ENCODE data around the gene AIP. TPM values are rescaled to one million over a fixed set of nuclear protein-coding genes. Genes with fewer than 3 reads are reported as not detected.
"Not testable (repeated sequence)": the region's sequence is repeated elsewhere in the genome, so short reads cannot be mapped to it uniquely, and the experiment has no call there.

AIP gene
- total and polyA plus RNA-seq, 9 of the 15 experiments (the other 6 are each of a cell fraction or from before 2014, with no cell fraction given) = 5.2 to 92.5 (median 52.7) TPM

DNA sequence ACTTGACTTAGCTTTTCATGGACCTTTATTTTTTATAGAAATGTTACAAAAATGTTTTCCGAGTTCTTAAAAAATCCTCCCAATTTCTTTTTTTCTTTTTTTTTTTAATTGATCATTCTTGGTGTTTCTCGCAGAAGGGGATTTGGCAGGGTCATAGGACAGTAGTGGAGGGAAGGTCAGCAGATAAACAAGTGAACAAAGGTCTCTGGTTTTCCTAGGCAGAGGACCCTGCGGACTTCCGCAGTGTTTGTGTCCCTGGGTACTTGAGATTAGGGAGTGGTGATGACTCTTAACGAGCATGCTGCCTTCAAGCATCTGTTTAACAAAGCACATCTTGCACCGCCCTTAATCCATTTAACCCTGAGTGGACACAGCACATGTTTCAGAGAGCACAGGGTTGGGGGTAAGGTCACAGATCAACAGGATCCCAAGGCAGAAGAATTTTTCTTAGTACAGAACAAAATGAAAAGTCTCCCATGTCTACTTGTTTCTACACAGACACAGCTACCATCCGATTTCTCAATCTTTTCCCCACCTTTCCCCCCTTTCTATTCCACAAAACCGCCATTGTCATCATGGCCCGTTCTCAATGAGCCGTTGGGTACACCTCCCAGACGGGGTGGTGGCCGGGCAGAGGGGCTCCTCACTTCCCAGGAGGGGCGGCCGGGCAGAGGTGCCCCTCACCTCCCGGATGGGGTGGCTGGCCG, 5.3 kb upstream of the AIP start:
- POLR2A ChIA-PET = interaction anchor here (0.6 to 1.5 kb wide), 4 partner anchors 9 to 54 kb away, joined by 3 to 4 read pairs (median 4); no protein-coding TSS in a partner anchor
- TF ChIP-seq NFIC (IDR thresholded peaks at IDR 0.05) (peak; percentile 34; the same call in 1 of the 2 replicates), NCOR1 (IDR thresholded peaks at IDR 0.05) (peak; percentile 57), SMARCA4 (IDR thresholded peaks at IDR 0.05) (peak; percentile 72), NFRKB (IDR thresholded peaks at IDR 0.05; ENCODE audit: low read depth) (peak; percentile 72; the same call in 1 of the 2 replicates), TAL1 (IDR thresholded peaks at IDR 0.05) (peak; percentile 71), CBFA2T3 (IDR thresholded peaks at IDR 0.05) (peak; percentile 87), ESRRA (IDR thresholded peaks at IDR 0.05; ENCODE audit: borderline replicate concordance, low read depth) (0 out of 2 replicates have a peak, but pooled peaks have one; percentile 48), CC2D1A (IDR thresholded peaks at IDR 0.05) (peak; percentile 80; the same call in 1 of the 2 replicates), TRIM28 (IDR thresholded peaks at IDR 0.05) (0 out of 2 replicates have a peak, but pooled peaks have one; percentile 30), SMARCA5 (IDR thresholded peaks at IDR 0.05) (0 out of 2 replicates have a peak, but pooled peaks have one; percentile 12), SOX6 (IDR thresholded peaks at IDR 0.05) (peak; percentile 70; the same call in 1 of the 2 replicates), CXXC5 (CRISPR knock-in tag; IDR thresholded peaks at IDR 0.05) (peak; percentile 32; the same call in 1 of the 2 replicates), NCOA1 (IDR thresholded peaks at IDR 0.05; ENCODE audit: low read depth) (peak; percentile 15; the same call in 1 of the 2 replicates), CTBP1 (IDR thresholded peaks at IDR 0.05; ENCODE audit: borderline replicate concordance) (0 out of 2 replicates have a peak, but pooled peaks have one; percentile 20), EP400 (IDR thresholded peaks at IDR 0.05) (peak; percentile 69)
- TF ChIP-seq, protein P1, sequence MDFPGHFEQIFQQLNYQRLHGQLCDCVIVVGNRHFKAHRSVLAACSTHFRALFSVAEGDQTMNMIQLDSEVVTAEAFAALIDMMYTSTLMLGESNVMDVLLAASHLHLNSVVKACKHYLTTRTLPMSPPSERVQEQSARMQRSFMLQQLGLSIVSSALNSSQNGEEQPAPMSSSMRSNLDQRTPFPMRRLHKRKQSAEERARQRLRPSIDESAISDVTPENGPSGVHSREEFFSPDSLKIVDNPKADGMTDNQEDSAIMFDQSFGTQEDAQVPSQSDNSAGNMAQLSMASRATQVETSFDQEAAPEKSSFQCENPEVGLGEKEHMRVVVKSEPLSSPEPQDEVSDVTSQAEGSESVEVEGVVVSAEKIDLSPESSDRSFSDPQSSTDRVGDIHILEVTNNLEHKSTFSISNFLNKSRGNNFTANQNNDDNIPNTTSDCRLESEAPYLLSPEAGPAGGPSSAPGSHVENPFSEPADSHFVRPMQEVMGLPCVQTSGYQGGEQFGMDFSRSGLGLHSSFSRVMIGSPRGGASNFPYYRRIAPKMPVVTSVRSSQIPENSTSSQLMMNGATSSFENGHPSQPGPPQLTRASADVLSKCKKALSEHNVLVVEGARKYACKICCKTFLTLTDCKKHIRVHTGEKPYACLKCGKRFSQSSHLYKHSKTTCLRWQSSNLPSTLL (IDR thresholded peaks at IDR 0.05) = peak; percentile 69; the same call in 1 of the 2 replicates
- TF ChIP-seq, protein P2, sequence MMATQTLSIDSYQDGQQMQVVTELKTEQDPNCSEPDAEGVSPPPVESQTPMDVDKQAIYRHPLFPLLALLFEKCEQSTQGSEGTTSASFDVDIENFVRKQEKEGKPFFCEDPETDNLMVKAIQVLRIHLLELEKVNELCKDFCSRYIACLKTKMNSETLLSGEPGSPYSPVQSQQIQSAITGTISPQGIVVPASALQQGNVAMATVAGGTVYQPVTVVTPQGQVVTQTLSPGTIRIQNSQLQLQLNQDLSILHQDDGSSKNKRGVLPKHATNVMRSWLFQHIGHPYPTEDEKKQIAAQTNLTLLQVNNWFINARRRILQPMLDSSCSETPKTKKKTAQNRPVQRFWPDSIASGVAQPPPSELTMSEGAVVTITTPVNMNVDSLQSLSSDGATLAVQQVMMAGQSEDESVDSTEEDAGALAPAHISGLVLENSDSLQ (IDR thresholded peaks at IDR 0.05) = 0 out of 2 replicates have a peak, but pooled peaks have one; percentile 6

More for the DNA sequence above, 5.3 kb upstream of the AIP start:
- H3K9me1 ChIP-seq (ENCODE audit: control insufficient read depth, insufficient read depth, low read length); H3K4me2 ChIP-seq (ENCODE audit: insufficient read depth, low read length); H4K20me1 ChIP-seq (replicated peaks; ENCODE audit: control insufficient read depth, insufficient read depth, low read length); FAIRE-seq; H3K79me2 ChIP-seq (ENCODE audit: control insufficient read depth, insufficient read depth, low read length); H3K9ac ChIP-seq (ENCODE audit: insufficient read depth in 1 of 2, low read depth in 2 of 2, low read length in 2 of 2); BruUV-seq (replicated peaks); in situ Hi-C loops (cut with MboI); H3K27me3 ChIP-seq (ENCODE audit: control insufficient read depth in 2 of 2, insufficient read depth in 2 of 2, low read length in 2 of 2); intact Hi-C loops (cut with micrococcal nuclease); H3K9me3 ChIP-seq (replicated peaks; ENCODE audit: control insufficient read depth, insufficient read depth, low read depth, low read length); DNase-seq (ENCODE audit: extremely low read depth in 1 of 4, low spot score in 3 of 4); H3K4me3 ChIP-seq; H3K36me3 ChIP-seq (ENCODE audit: control insufficient read depth, insufficient read depth, low read length): not testable (repeated sequence)
- Histone ChIP-seq H3K4me1 (replicated peaks in 1 of 2; ENCODE audit: control insufficient read depth in 2 of 2, insufficient read depth in 2 of 2, low read length in 2 of 2) (peaks cover 12 to 32% of the 10 kb centered on the region in 2 experiments; a peak in 4 of 5 replicates), H2AFZ (ENCODE audit: low read depth, low read length) (peak overlapping the region; percentile 73), H3K27ac (ENCODE audit: extremely low read depth, low read depth, low read length) (peak overlapping the region; percentile 76)
- ATAC-seq = peak; percentile 65
- WGBS (ENCODE audit: insufficient coverage, low coverage, missing lambda C conversion rate) = 48% methylated on average over 8 of the region's 16 CpGs
- CTCF ChIA-PET (ENCODE audit: low intra/inter-chr PET ratio) = interaction anchor here (0.6 kb wide), 1 partner anchor 612 kb away, joined by 3 read pairs; no protein-coding TSS in a partner anchor

Measured in K562 (cell line).